ENCODE measurements around the gene SIPA1.
"Not testable (repeated sequence)": the region's sequence is repeated elsewhere in the genome, so short reads cannot be mapped to it uniquely, and the experiment has no call there.

SIPA1 gene

GRCh38 chr11:65661599-65662246 is 23.8 kb downstream of the SIPA1 start:
- DNase-seq, result no peak

- DNase-seq, result no peak
These were observed 24.4 kb downstream of the SIPA1 start for GRCh38 chr11:65662247-65662798.

- DNase-seq, result peak; percentile 90
These were observed 25.1 kb downstream of the SIPA1 start, which contains the start of gene RELA for GRCh38 chr11:65662799-65663638. TSS of gene RELA (minus strand) at chr11:65662916. CDS start at chr11:65662832, 84 bp downstream.

- DNase-seq, result peak; percentile 56
These were observed 25.8 kb downstream of the SIPA1 start for GRCh38 chr11:65663639-65664200.

GRCh38 chr11:65672180-65672860 is 34.4 kb downstream of the SIPA1 start:
- no peak for DNase-seq

- DNase-seq, result no peak
These were observed 35.1 kb downstream of the SIPA1 start for GRCh38 chr11:65672982-65673381.

GRCh38 chr11:65680192-65680743 is 42.4 kb downstream of the SIPA1 start:
- DNase-seq, result no peak

- not testable (repeated sequence) for DNase-seq
These were observed 45.6 kb downstream of the SIPA1 start for GRCh38 chr11:65683480-65683879.

GRCh38 chr11:65685981-65686380 is 48.1 kb downstream of the SIPA1 start:
- no peak for DNase-seq

- not testable (repeated sequence) for DNase-seq
These were observed 53.9 kb downstream of the SIPA1 start for GRCh38 chr11:65691847-65692246.

- DNase-seq, result no peak
These were observed 54.5 kb downstream of the SIPA1 start for GRCh38 chr11:65692367-65692766.

- no peak for DNase-seq
These were observed 57.7 kb downstream of the SIPA1 start for GRCh38 chr11:65695459-65696241.

GRCh38 chr11:65696802-65697552 is 59.1 kb downstream of the SIPA1 start:
- no peak for DNase-seq

GRCh38 chr11:65698205-65698604 is 60.3 kb downstream of the SIPA1 start:
- DNase-seq, result no peak

- DNase-seq, result no peak
These were observed 61.4 kb downstream of the SIPA1 start for GRCh38 chr11:65699306-65699705.

GRCh38 chr11:65700399-65700798 is 62.5 kb downstream of the SIPA1 start:
- DNase-seq, result no peak

Data from stimulated activated CD4-positive, alpha-beta T cell treated with anti-CD3 and anti-CD28 coated beads, Interleukin-4, amount 100 ng/mL, for 1 hour (primary cell).